Stimulated activated CD4-positive, alpha-beta T cell treated with anti-CD3 and anti-CD28 coated beads, TNF-alpha, amount 100 ng/mL, for 4 hours (primary cell): Measurements from ENCODE around the gene IMP3.

ENCODE experiments used
- DNase-seq, 3 experiments: peaks; one replicate each; pipeline ENCODE4 v3.0.0-alpha.2; 2020; ENCODE audit warnings: low read depth in 3 of 3

The IMP3 gene

GRCh38 chr15:75620841-75621391 lies 19.1 kb downstream of the IMP3 start:
- no peak for DNase-seq

GRCh38 chr15:75620058-75620820 lies 19.8 kb downstream of the IMP3 start:
- DNase-seq = no peak

GRCh38 chr15:75616766-75617165 lies 23.3 kb downstream of the IMP3 start:
- no peak for DNase-seq

- no peak for DNase-seq
Measured at GRCh38 chr15:75606711-75607699, 33.0 kb downstream of the IMP3 start.

- DNase-seq = no peak
Measured at GRCh38 chr15:75606026-75606425, 34.0 kb downstream of the IMP3 start.

- DNase-seq = no peak
Measured at GRCh38 chr15:75599401-75599800, 40.6 kb downstream of the IMP3 start.

- no peak for DNase-seq
Measured at GRCh38 chr15:75598361-75598760, 41.7 kb downstream of the IMP3 start.

GRCh38 chr15:75597667-75598341 lies 42.2 kb downstream of the IMP3 start:
- DNase-seq = no peak

- no peak for DNase-seq
Measured at GRCh38 chr15:75596703-75597345, 43.2 kb downstream of the IMP3 start.

GRCh38 chr15:75594276-75594675 lies 45.7 kb downstream of the IMP3 start:
- DNase-seq = no peak

- no peak for DNase-seq
Measured at GRCh38 chr15:75591655-75592364, 48.2 kb downstream of the IMP3 start.

- no peak for DNase-seq
Measured at GRCh38 chr15:75590239-75590638, 49.8 kb downstream of the IMP3 start.
